Measurements from ENCODE around the gene CCN5. TPM values are rescaled to one million over a fixed set of nuclear protein-coding genes. Genes with fewer than 3 reads are reported as not detected.

Gene CCN5
- total RNA-seq, 1 donor from 2014 or later: not detected

Other genes with a start within 250 kb of the CCN5 start
- gene TTPAL, start 239.5 kb upstream of the CCN5 start, total RNA-seq (ENCODE audit: unreplicated experiment): 10.3 TPM
- gene SERINC3, start 193.3 kb upstream of the CCN5 start, total RNA-seq (ENCODE audit: unreplicated experiment): 82.8 TPM
- 184 TPM for gene PKIG, start 132.8 kb upstream of the CCN5 start, total RNA-seq (ENCODE audit: unreplicated experiment)
- gene ADA, start 63.7 kb upstream of the CCN5 start, total RNA-seq (ENCODE audit: unreplicated experiment): 137 TPM
- gene KCNK15, start 30.5 kb downstream of the CCN5 start, total RNA-seq (ENCODE audit: unreplicated experiment): not detected
- gene RIMS4, start 95.2 kb downstream of the CCN5 start, total RNA-seq (ENCODE audit: unreplicated experiment): 0.10 TPM
- gene YWHAB, start 170.3 kb downstream of the CCN5 start, total RNA-seq (ENCODE audit: unreplicated experiment): 183 TPM
- 17.3 TPM for gene PABPC1L, start 194.7 kb downstream of the CCN5 start, total RNA-seq (ENCODE audit: unreplicated experiment)
- gene TOMM34, start 245.0 kb downstream of the CCN5 start, total RNA-seq (ENCODE audit: unreplicated experiment): 46.2 TPM

Data from endothelial cell (in vitro differentiated cells).